Bronchial epithelial cell (primary cell): ENCODE data around the gene GRIA4. TPM values are rescaled to one million over a fixed set of nuclear protein-coding genes. Genes with fewer than 3 reads are reported as not detected.

ENCODE experiments used
- DNase-seq: peaks from one replicate; pipeline ENCODE4 v3.0.0-alpha.2; 2010; ENCODE audit warnings: low read depth
- FAIRE-seq: peaks from 2 replicates; lab custom pipeline; 2011; peaks lifted over from hg19 to GRCh38; lab: Jason Lieb, UNC
- H3K27me3 ChIP-seq: 2 replicates; pipeline ENCODE4 v1.5.1; 2011; ENCODE audit warnings: low read length; ENCODE audit not compliant: control insufficient read depth, insufficient read depth
- H3K36me3 ChIP-seq: 2 replicates; pipeline ENCODE4 v1.5.1; 2011; ENCODE audit warnings: low read length; ENCODE audit not compliant: control insufficient read depth, insufficient read depth
- H3K4me3 ChIP-seq: 2 replicates; pipeline ENCODE4 v1.5.1; 2011; ENCODE audit warnings: mild to moderate bottlenecking, low read depth, low read length, control low read depth
- CTCF ChIP-seq: IDR thresholded peaks from 2 replicates; pipeline ENCODE4 v1.5.1; 2011; ENCODE audit warnings: mild to moderate bottlenecking, moderate library complexity, low read length, control low read depth, inconsistent platforms; ENCODE audit not compliant: insufficient read depth, severe bottlenecking
- total RNA-seq: library from RNA; depleted of rRNA; stranded (reverse); fragments of >200 nt; gene quantifications from 2 replicates; pipeline ENCODE4 v1.2.1, GENCODE V29; 2014

The GRIA4 gene
- total RNA-seq, 1 donor from 2014 or later = not detected

- no peak for TF ChIP-seq CTCF
- H3K36me3 ChIP-seq = no peaks in the 10 kb centered on the region
- DNase-seq (peak; percentile 26), FAIRE-seq (no peak)
- H3K27me3 ChIP-seq = no peaks in the 10 kb centered on the region
- no peak overlapping the region for H3K4me3 ChIP-seq
Observed at GRCh38 chr11:105701098-105701497, 91.2 kb downstream of the GRIA4 start.

- FAIRE-seq = no peak
- TF ChIP-seq CTCF = no peak
- Histone ChIP-seq H3K36me3 (no peaks in the 10 kb centered on the region), H3K27me3 (no peaks in the 10 kb centered on the region), H3K4me3 (no peak overlapping the region)
- DNase-seq = no peak
Observed at GRCh38 chr11:105705786-105706530, 96.1 kb downstream of the GRIA4 start.

GRCh38 chr11:105713106-105713505 lies 103.2 kb downstream of the GRIA4 start:
- no peak for DNase-seq
- Histone ChIP-seq H3K27me3 (no peaks in the 10 kb centered on the region), H3K36me3 (no peaks in the 10 kb centered on the region), H3K4me3 (no peak overlapping the region)
- no peak for TF ChIP-seq CTCF
- FAIRE-seq = no peak

- Histone ChIP-seq H3K4me3 (no peak overlapping the region), H3K27me3 (no peaks in the 10 kb centered on the region), H3K36me3 (no peaks in the 10 kb centered on the region)
- DNase-seq = no peak
- no peak for TF ChIP-seq CTCF
- FAIRE-seq = no peak
Observed at GRCh38 chr11:105713696-105714095, 103.8 kb downstream of the GRIA4 start.

GRCh38 chr11:105718641-105719040 lies 108.8 kb downstream of the GRIA4 start:
- no peak for TF ChIP-seq CTCF
- Histone ChIP-seq H3K27me3 (no peaks in the 10 kb centered on the region), H3K36me3 (no peaks in the 10 kb centered on the region), H3K4me3 (no peak overlapping the region)
- FAIRE-seq = no peak
- DNase-seq = no peak
